RWPE1 (cell line): ENCODE data around the gene LMO1.
A peak's percentile ranks its signal among the peaks of the same experiment; 100 is the strongest.

Source experiments
- CTCF ChIA-PET: fragments of 350-600 bp; sonication (Branson Sonifier 250); formaldehyde crosslinking; extraction: SDS; loops from one replicate; lab custom pipeline; 2021; lab: Yijun Ruan, JAX
- POLR2A ChIA-PET: fragments of 400-600 bp; formaldehyde crosslinking; extraction: SDS; loops from one replicate; lab custom pipeline; 2020; ENCODE audit warnings: antibody characterized with exemption; ENCODE audit not compliant: low non-redundant PET; lab: Yijun Ruan, JAX
- DNase-seq: peaks from one replicate; pipeline ENCODE4 v3.0.0; 2012; ENCODE audit warnings: low spot score
- H3K27ac ChIP-seq: fragments of 450-650 bp; 2 replicates; pipeline ENCODE4 v1.5.1; 2017
- TF ChIP-seq, protein P1 (sequence below): fragments of 450-650 bp; conservative IDR thresholded peaks from 2 replicates; pipeline ENCODE4 v1.5.1; 2017; ENCODE audit warnings: low read depth, mild to moderate bottlenecking

The LMO1 gene

DNA sequence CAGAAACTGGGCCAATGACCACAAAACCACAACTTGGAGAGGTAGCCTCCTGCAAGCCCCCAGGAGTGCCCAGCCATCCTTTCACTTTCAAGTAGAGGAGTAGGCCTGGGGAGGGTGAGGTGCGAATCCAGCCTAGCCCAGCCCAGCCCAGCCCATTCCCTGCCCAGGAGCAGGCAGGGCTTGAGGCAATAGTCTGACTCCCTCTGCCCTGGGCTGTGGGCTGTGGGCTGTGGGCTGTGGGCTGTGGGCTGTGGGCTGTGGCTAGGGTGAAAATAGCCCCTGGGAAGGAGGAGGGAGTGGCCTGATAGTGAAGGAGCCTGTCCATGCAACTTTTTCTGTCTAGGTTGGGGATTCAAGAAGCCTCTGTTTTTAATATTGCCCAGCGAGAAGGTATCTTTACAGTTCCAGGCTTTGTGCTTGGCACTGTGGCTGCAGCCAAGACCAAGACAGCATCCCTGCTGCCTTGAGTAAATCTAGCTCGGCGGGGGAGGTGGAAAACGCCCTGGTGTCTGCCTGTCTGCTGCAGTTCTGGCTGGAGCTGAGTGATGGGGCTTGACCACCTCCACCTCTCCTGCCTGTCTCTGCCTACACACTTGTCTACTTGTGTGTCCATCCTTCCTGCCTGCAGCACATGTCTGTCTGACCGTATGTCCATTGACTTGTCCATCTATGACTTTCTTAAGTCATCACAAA is 40.7 kb downstream of the LMO1 start:
- no peak for DNase-seq
- TF ChIP-seq, protein P1, sequence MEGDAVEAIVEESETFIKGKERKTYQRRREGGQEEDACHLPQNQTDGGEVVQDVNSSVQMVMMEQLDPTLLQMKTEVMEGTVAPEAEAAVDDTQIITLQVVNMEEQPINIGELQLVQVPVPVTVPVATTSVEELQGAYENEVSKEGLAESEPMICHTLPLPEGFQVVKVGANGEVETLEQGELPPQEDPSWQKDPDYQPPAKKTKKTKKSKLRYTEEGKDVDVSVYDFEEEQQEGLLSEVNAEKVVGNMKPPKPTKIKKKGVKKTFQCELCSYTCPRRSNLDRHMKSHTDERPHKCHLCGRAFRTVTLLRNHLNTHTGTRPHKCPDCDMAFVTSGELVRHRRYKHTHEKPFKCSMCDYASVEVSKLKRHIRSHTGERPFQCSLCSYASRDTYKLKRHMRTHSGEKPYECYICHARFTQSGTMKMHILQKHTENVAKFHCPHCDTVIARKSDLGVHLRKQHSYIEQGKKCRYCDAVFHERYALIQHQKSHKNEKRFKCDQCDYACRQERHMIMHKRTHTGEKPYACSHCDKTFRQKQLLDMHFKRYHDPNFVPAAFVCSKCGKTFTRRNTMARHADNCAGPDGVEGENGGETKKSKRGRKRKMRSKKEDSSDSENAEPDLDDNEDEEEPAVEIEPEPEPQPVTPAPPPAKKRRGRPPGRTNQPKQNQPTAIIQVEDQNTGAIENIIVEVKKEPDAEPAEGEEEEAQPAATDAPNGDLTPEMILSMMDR, result no peak
- H3K27ac ChIP-seq, result no peak overlapping the region
- CTCF ChIA-PET, result interaction anchor here (0.7 to 2.4 kb wide), 3 partner anchors 41 to 87 kb away, joined by 3 to 13 read pairs (median 4); partner anchors contain the start of gene LMO1
- POLR2A ChIA-PET, result no interaction called here

DNA sequence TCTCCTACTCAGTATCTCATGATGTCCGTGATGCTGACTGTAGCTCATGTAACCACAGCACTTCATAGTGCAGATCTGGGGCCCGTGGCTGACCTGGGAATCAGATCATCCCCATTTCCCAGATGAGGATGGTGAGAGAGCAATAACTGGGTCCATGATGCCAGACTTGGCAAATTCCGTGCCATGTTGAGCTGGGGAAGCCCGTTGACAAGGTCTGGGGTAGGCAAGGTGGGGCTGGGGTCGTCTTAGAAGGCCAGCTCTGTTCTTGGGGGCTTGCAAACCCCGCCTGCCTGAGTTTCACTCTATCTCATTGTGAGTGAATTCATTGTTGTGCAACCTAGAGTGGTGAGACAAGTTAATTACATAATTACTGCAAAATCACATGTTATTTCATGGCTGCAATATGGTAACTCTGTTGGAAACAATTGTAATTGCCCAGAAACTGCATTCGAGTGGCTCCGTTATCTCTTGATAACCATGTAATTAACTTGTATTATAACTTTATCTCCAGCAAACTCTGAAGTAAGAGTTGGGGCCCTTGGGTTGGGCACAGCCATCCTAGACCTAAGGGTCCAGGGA is 41.7 kb downstream of the LMO1 start:
- no peak overlapping the region for H3K27ac ChIP-seq
- no peak for DNase-seq
- CTCF ChIA-PET, result interaction anchor here (0.7 to 2.8 kb wide), 4 partner anchors 11 to 88 kb away, joined by 3 to 31 read pairs (median 8); partner anchors contain the start of gene LMO1
- POLR2A ChIA-PET, result no interaction called here
- TF ChIP-seq, protein P1, result no peak

DNA sequence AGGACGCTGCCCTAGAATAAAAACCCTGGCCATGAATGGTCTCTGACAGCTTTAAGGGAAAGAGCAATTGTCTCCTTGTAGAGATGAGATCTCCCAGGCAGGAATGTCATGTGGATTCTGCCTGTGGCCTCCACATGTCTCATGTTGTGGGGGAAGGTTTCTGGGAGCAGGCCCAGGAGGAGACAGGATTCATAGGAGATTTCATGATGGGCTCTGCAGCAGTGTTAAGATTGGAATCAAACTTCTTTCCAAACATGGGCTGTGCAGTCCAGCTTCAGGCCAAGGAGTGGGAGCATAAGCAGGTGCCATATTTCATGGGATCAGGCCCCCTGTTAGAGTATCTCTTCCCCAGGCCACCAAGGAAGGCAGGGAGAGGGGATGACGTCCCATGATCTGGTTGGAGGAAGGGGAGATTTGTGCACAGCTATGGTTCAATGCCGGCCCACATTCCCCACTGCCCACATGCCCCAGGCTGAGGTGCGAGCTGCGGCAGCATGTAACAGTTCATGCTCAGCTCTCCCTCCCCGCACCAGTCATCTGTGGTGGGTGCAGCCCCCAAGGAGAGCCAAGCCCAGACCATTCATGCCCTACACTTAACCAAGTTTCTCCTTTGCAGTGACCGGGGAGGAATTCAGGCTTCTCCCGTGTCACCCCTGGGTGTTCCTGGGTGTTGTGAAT is 42.5 kb downstream of the LMO1 start:
- H3K27ac ChIP-seq, result no peak overlapping the region
- ChIA-PET POLR2A (no interaction called here), CTCF (interaction anchor here (0.7 to 2.8 kb wide), 5 partner anchors 12 to 215 kb away, joined by 3 to 31 read pairs (median 3); partner anchors contain the start of gene LMO1)
- no peak for DNase-seq
- TF ChIP-seq, protein P1, result no peak

DNA sequence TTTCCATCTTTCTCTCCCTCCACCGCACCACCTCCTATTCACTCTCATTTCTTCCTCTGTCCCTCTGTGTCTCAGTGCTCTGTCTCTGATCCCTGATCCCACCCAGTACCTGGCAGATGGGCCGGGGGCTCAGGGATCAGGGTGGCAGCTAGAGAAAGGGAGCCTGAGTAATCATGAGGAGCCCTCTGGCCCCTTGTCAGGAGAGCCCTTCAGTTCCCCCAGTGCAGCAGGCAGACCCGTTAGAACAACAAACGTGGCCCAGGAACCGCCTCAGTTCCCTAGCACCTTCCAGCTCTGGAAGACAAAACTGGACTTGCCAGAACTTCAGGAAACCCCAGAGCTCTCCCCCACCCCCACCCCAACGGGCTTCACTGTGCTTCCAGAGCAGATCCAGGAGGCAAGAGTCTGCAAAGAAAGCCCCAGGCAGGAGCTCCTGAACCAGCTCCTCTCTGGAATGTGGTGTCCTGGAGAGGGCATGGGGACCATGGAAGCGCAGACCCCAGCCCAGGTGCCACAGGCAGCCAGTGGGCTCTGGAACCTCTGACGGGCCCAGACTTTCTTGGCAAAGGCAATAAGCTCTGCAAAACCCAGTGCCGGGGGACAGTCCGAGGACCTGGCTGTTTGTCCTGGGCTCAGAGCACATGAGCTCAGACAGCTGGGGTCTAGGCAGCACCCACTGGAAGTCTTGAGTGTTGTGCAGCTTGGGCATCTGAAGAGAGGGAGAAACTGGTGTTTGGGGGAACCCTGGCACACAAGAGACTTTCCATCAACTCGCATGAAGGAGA is 43.2 kb downstream of the LMO1 start:
- TF ChIP-seq, protein P1, result no peak
- ChIA-PET CTCF (interaction anchor here (0.7 to 2.8 kb wide), 8 partner anchors 14 to 1041 kb away, joined by 3 to 31 read pairs (median 4); partner anchors contain the start of gene LMO1), POLR2A (no interaction called here)
- no peak overlapping the region for H3K27ac ChIP-seq
- no peak for DNase-seq

DNA sequence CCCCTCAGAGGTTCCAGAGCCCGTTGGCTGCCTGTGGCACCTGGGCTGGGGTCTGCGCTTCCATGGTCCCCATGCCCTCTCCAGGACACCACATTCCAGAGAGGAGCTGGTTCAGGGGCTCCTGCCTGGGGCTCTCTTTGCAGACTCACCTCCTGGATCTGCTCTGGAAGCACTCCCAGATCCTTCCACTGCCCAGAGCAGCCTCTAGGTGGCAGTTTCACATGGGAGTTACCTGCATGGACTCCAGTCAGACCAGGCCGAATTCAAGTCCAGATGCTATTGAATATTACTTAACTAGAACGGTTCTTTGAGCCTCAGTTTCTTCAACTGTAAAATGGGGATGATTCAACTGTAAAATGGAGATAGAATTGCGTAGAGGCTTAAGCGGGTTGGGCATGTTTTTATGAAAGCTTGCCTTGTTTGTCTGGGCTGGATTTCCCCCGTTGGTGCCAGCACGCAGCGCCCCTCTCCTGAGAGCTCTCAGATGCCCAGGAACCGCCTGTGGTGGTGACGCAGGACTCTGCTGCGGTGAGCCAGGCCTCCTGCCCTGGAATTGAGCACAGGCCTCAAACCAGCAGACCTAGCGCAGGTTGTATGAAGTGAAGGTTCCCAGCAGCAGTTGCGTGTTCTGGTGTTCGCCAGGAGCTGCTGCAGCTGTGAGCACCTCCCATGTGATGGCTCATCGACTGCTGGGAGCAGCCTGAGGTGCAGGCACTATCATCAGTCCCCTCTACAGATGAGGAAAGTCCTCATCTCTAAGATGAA is 44.2 kb downstream of the LMO1 start:
- TF ChIP-seq, protein P1, result peak; percentile 73
- ChIA-PET POLR2A (no interaction called here), CTCF (interaction anchor here (0.6 to 2.8 kb wide), 8 partner anchors 9 to 1042 kb away, joined by 3 to 31 read pairs (median 4); partner anchors contain the start of gene LMO1)
- peak; percentile 50 for DNase-seq
- no peak overlapping the region for H3K27ac ChIP-seq
